ENCODE data around the gene SEMA4D.

GRCh38 chr9:89420397-89421178 lies 77.3 kb downstream of the SEMA4D start:
- TF ChIP-seq POLR2AphosphoS5 (IDR thresholded peaks at IDR 0.05; ENCODE audit: low read depth, low read length) (no peak), POLR2A (IDR thresholded peaks at IDR 0.05; ENCODE audit: low read depth, low read length) (no peak), TAF1 (IDR thresholded peaks at IDR 0.05; ENCODE audit: borderline replicate concordance, low read depth, low read length) (no peak)

All from GM12892 (cell line).